Thyroid gland (tissue), 4 donors: ENCODE data around the gene C1orf167. TPM values are rescaled to one million over a fixed set of nuclear protein-coding genes. Genes with fewer than 3 reads are reported as not detected.

Experiments
- DNase-seq, 2 donors: peaks; one replicate each; pipeline ENCODE4 v3.0.0-alpha.2; 2019
- H3K27ac ChIP-seq, 3 donors: fragments of 200-600 bp; sonication (generic); 1 replicate in 2 of 3; 2 replicates in 1 of 3; pipeline ENCODE4 v1.5.1; 2016 to 2019; ENCODE audit warnings: mild to moderate bottlenecking in 1 of 3, moderate library complexity in 1 of 3
- H3K27me3 ChIP-seq: fragments of 200-600 bp; sonication (generic); one replicate; pipeline ENCODE4 v1.5.1; 2019
- H3K36me3 ChIP-seq, 2 donors: fragments of 200-600 bp; sonication (generic); one replicate each; pipeline ENCODE4 v1.5.1; 2016 to 2019
- H3K4me1 ChIP-seq, 2 donors: fragments of 200-600 bp; sonication (generic); one replicate each; pipeline ENCODE4 v1.5.1; 2017 to 2019
- H3K4me3 ChIP-seq, 3 donors: fragments of 200-600 bp; sonication (generic); replicated peaks in 1 of 3; 1 replicate in 2 of 3; 2 replicates in 1 of 3; pipeline ENCODE4 v1.5.1; 2016; ENCODE audit warnings: mild to moderate bottlenecking in 1 of 3
- H3K9me3 ChIP-seq: fragments of 200-600 bp; sonication (generic); one replicate; pipeline ENCODE4 v1.5.1; 2017
- POLR2A ChIP-seq, 2 donors: fragments of 450-650 bp; IDR thresholded peaks; one replicate each; pipeline ENCODE4 v1.6.1; 2017; ENCODE audit warnings: antibody characterized with exemption in 2 of 2, mild to moderate bottlenecking in 2 of 2, moderate library complexity in 1 of 2
- WGBS, 2 donors: methylation state at CpG; one replicate each; pipeline ENCODE4 v1.1.5; 2017; 5-methylcytosine and 5-hydroxymethylcytosine counted together
- intact Hi-C: fragments of 100-400 bp; cut with DNase I; formaldehyde crosslinking; loops from one replicate; pipeline ENCODE4 v1.15.1; 2023
- total RNA-seq, 4 donors: library from RNA; depleted of rRNA; stranded (reverse); fragments of >200 nt; gene quantifications; one replicate each; pipeline ENCODE4 v1.2.3, GENCODE V29; 2016
- TF ChIP-seq, protein P1 (sequence below), 6 experiments: fragments of 200-600 bp in 3 of 6; fragments of 450-650 bp in 3 of 6; sonication (generic) in 3 of 6; IDR thresholded peaks; one replicate each; pipeline ENCODE4 v1.5.1; 2016 to 2019; ENCODE audit warnings: antibody characterized with exemption in 6 of 6, mild to moderate bottlenecking in 2 of 6, inconsistent platforms in 1 of 6, moderate library complexity in 1 of 6

Gene C1orf167
- total RNA-seq, 4 donors from 2014 or later, result 0.22 to 6.3 TPM; not detected in 2

DNA sequence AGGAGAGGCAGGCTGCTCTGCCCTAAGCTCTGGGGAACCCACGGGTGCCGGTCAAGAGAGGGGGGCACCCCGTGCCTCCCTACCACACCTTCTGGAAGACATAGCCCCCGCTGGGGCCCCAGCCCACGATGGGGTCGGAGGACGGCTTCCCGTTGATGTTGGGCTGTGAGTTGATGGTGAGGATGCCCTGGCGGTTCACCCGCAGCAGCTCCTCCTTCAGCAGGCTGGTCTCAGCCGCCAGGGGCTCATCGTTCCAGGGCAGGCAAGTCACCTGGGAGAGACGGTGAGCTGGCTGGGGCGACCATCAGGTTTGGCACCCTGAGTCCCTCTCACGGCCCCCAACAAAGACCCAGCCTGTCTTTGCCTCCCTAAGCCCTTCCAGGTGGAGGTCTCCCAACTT, 31.8 kb downstream of the C1orf167 start:
- Histone ChIP-seq H3K27ac (peak overlapping the region in 2 of 3 donors; percentile 84 to 91), H3K4me3 (no peak overlapping the region), H3K4me1 (peaks cover 53 to 80% of the 10 kb centered on the region in 2 donors), H3K36me3 (peaks cover 27 to 33% of the 10 kb centered on the region in 2 donors), H3K27me3 (no peaks in the 10 kb centered on the region), H3K9me3 (no peaks in the 10 kb centered on the region)
- TF ChIP-seq, protein P1, sequence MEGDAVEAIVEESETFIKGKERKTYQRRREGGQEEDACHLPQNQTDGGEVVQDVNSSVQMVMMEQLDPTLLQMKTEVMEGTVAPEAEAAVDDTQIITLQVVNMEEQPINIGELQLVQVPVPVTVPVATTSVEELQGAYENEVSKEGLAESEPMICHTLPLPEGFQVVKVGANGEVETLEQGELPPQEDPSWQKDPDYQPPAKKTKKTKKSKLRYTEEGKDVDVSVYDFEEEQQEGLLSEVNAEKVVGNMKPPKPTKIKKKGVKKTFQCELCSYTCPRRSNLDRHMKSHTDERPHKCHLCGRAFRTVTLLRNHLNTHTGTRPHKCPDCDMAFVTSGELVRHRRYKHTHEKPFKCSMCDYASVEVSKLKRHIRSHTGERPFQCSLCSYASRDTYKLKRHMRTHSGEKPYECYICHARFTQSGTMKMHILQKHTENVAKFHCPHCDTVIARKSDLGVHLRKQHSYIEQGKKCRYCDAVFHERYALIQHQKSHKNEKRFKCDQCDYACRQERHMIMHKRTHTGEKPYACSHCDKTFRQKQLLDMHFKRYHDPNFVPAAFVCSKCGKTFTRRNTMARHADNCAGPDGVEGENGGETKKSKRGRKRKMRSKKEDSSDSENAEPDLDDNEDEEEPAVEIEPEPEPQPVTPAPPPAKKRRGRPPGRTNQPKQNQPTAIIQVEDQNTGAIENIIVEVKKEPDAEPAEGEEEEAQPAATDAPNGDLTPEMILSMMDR (IDR thresholded peaks at IDR 0.05), result no peak
- TF ChIP-seq POLR2A (IDR thresholded peaks at IDR 0.05), result no peak
- WGBS, 2 donors, result 94 to 97% methylated on average over 11 to 13 of the region's 15 CpGs
- no peak for DNase-seq
- intact Hi-C loops, result loop anchor here (5.0 kb wide), 1 partner anchor 57 kb away; the partner anchor contains the start of gene AGTRAP

DNA sequence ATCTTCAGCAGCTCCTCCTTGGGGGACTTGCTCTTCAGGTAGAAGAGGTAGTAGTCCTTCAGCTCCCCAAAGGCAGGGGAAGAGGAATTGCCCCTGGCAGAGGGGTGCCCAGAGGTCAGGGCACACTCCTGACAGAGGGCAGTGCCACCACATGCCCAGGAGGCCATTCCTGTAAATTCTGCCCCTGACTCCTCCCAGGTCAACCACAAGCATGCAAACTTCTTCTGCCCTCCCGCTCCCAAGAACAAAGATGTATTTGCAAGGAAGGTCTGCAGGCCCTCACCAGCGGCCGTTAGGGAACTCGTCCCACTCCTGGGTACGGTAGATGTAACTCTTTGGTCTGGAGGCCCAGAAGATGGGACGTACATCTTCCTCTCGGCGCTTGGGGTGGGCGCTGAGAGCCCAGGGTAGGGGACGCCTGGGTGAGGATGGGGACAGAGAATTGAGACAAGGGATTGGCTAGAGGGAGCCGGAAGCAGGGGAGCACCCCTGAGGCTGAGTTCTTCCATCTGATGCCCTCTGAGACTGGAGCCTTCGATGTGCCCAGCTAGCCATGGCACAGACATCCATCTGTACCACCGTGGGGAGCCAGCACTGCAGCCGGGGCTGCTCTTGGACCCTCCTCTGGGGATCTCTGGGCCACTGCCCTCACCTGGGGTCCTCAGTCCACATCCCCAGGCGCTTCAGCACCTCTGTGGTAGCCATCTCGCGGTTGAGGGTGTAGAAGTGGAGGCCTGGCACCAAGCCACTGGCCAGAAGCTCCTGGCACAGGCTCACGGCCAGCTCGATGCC, 32.6 kb downstream of the C1orf167 start:
- TF ChIP-seq, protein P1 (IDR thresholded peaks at IDR 0.05), result no peak
- TF ChIP-seq POLR2A (IDR thresholded peaks at IDR 0.05), result no peak
- H3K4me3 ChIP-seq, result no peak overlapping the region
- intact Hi-C loops, result loop anchor here (5.0 kb wide), 1 partner anchor 57 kb away; the partner anchor contains the start of gene AGTRAP
- H3K9me3 ChIP-seq, result no peaks in the 10 kb centered on the region
- H3K4me1 ChIP-seq, result peaks cover 45 to 72% of the 10 kb centered on the region in 2 donors
- 74 to 94% methylated on average over 12 to 19 of the region's 19 CpGs for WGBS, 2 donors
- no peaks in the 10 kb centered on the region for H3K27me3 ChIP-seq
- DNase-seq, result peak; percentile 48 to 62
- H3K36me3 ChIP-seq, result peaks cover 27 to 39% of the 10 kb centered on the region in 2 donors
- H3K27ac ChIP-seq, result peak overlapping the region in 2 of 3 donors; percentile 84 to 91

DNA sequence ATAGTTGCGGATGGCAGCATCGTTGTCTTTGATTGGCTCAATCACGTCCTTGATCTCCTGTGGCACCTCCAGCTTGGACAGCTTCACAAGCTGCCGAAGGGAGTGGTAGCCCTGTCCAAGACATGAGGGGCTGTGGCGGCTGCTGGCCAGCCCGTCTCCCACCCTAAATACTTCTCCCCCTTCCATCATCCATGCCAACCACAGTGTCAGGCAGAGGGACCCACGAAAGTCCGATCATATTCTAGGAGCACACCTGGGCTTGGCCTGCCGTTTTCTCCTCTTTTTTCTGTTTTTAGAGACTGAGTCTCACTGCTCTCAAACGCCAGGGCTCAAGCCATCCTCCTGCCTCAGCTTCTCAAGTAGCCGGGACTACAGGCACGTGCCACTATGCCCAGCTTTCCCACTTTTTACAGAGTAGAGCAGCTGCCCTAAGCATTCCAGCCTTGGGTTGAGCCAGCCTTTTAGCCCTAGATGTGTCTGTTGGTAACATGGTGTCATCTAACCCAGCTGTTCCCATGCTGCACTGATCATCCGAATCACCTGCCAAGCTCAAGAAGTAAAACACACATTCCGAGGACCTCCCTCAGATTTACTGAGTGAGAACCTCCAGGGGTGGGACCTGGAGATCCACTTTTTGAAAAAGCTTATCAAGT, 33.4 kb downstream of the C1orf167 start:
- WGBS, 2 donors, result 76 to 77% methylated on average over 12 to 14 of the region's 14 CpGs
- intact Hi-C loops, result no loop called here
- Histone ChIP-seq H3K9me3 (no peaks in the 10 kb centered on the region), H3K36me3 (peaks cover 29 to 38% of the 10 kb centered on the region in 2 donors), H3K27ac (peak overlapping the region; percentile 79 to 91 (median 84)), H3K4me1 (peaks cover 38 to 65% of the 10 kb centered on the region in 2 donors), H3K27me3 (no peaks in the 10 kb centered on the region), H3K4me3 (no peak overlapping the region)
- no peak for DNase-seq
- TF ChIP-seq POLR2A (IDR thresholded peaks at IDR 0.05), result no peak
- TF ChIP-seq, protein P1 (IDR thresholded peaks at IDR 0.05), result no peak

DNA sequence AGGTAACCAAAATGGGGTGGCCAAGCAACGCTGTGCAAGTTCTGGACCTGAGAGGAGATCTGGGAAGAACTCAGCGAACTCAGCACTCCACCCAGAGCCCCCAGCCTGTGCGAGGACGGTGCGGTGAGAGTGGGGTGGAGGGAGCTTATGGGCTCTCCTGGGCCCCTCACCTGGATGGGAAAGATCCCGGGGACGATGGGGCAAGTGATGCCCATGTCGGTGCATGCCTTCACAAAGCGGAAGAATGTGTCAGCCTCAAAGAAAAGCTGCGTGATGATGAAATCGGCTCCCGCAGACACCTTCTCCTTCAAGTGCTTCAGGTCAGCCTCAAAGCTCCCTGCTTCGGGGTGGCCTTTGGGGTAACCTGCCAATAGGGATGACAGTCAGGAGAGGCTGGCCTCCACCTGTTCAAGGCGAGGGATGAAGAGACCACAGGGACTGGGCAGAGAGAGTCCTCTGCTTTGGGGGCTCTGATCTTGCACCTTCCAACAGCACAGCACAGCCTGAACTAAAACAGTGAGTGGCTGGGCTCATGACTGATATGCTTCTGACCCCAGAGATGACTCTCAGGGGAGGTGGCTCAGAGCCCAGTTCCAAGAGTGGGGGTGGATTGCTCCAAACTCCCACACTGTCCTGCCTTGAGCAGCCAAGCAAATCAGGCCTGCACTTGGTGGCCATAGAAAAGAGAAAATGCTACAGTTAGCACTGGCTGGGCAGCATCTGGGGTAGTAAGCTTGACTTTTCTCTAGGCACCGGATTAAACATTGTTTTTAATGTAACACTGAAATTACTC, 34.2 kb downstream of the C1orf167 start:
- Histone ChIP-seq H3K36me3 (peaks cover 38 to 45% of the 10 kb centered on the region in 2 donors), H3K4me1 (peaks cover 33 to 65% of the 10 kb centered on the region in 2 donors)

More for the DNA sequence above, 34.2 kb downstream of the C1orf167 start:
- no peaks in the 10 kb centered on the region for H3K27me3 ChIP-seq
- H3K4me3 ChIP-seq, result no peak overlapping the region
- DNase-seq, result peak; percentile 97 to 98
- H3K9me3 ChIP-seq, result no peaks in the 10 kb centered on the region
- WGBS, 2 donors, result 42 to 59% methylated on average over 15 of the region's 15 CpGs
- peak overlapping the region; percentile 79 to 91 (median 84) for H3K27ac ChIP-seq
- TF ChIP-seq POLR2A (IDR thresholded peaks at IDR 0.05), result peak in 1 of 2 donors; percentile 69
- TF ChIP-seq, protein P1 (IDR thresholded peaks at IDR 0.05), result no peak
- intact Hi-C loops, result no loop called here
